ENCODE measurements around the gene NSG1. TPM values are rescaled to one million over a fixed set of nuclear protein-coding genes. Genes with fewer than 3 reads are reported as not detected.

The NSG1 gene
- total RNA-seq, 1 donor from 2014 or later: 1.0 TPM

GRCh38 chr4:4387531-4388310 is 819 bp downstream of the NSG1 start:
- peaks cover 0 to 20% (median 19%) of the 10 kb centered on the region in 3 donors for H3K4me1 ChIP-seq (ENCODE audit: control insufficient read depth in 3 of 3, insufficient read depth in 3 of 3, low read length in 3 of 3)
- peak overlapping the region in 2 of 3 donors; percentile 22 to 27 for H3K4me3 ChIP-seq (ENCODE audit: low read length in 3 of 3)

GRCh38 chr4:4388311-4388790 is 1.4 kb downstream of the NSG1 start:
- peaks cover 72 to 82% (median 77%) of the 10 kb centered on the region in 3 donors for H3K27me3 ChIP-seq (ENCODE audit: control insufficient read depth in 3 of 3, insufficient read depth in 3 of 3, low read length in 3 of 3)
- H3K9ac ChIP-seq (ENCODE audit: low read depth in 1 of 3, low read length in 3 of 3): no peak overlapping the region
- no peak overlapping the region for H3K27ac ChIP-seq (ENCODE audit: low read depth, low read length)
- no peaks in the 10 kb centered on the region for H3K36me3 ChIP-seq (ENCODE audit: control insufficient read depth in 3 of 3, insufficient read depth in 3 of 3, low read length in 3 of 3)
- H3K4me3 ChIP-seq (ENCODE audit: low read length in 3 of 3): no peak overlapping the region
- H3K9me3 ChIP-seq (ENCODE audit: control insufficient read depth in 3 of 3, low read length in 3 of 3): no peaks in the 10 kb centered on the region
- peaks cover 0 to 18% (median 16%) of the 10 kb centered on the region in 3 donors for H3K4me1 ChIP-seq (ENCODE audit: control insufficient read depth in 3 of 3, insufficient read depth in 3 of 3, low read length in 3 of 3)

More at GRCh38 chr4:4387531-4388310, 819 bp downstream of the NSG1 start:
- Histone ChIP-seq H3K9ac (ENCODE audit: low read depth in 1 of 3, low read length in 3 of 3) (no peak overlapping the region), H3K27me3 (ENCODE audit: control insufficient read depth in 3 of 3, insufficient read depth in 3 of 3, low read length in 3 of 3) (peaks cover 70 to 76% (median 74%) of the 10 kb centered on the region in 3 donors), H3K36me3 (ENCODE audit: control insufficient read depth in 3 of 3, insufficient read depth in 3 of 3, low read length in 3 of 3) (no peaks in the 10 kb centered on the region), H3K27ac (ENCODE audit: low read depth, low read length) (no peak overlapping the region), H3K9me3 (ENCODE audit: control insufficient read depth in 3 of 3, low read length in 3 of 3) (no peaks in the 10 kb centered on the region)

- peaks cover 0 to 15% (median 12%) of the 10 kb centered on the region in 3 donors for H3K4me1 ChIP-seq (ENCODE audit: control insufficient read depth in 3 of 3, insufficient read depth in 3 of 3, low read length in 3 of 3)
- H3K4me3 ChIP-seq (ENCODE audit: low read length in 3 of 3): no peak overlapping the region
- no peaks in the 10 kb centered on the region for H3K36me3 ChIP-seq (ENCODE audit: control insufficient read depth in 3 of 3, insufficient read depth in 3 of 3, low read length in 3 of 3)
- peaks cover 77 to 86% (median 83%) of the 10 kb centered on the region in 3 donors for H3K27me3 ChIP-seq (ENCODE audit: control insufficient read depth in 3 of 3, insufficient read depth in 3 of 3, low read length in 3 of 3)
- no peaks in the 10 kb centered on the region for H3K9me3 ChIP-seq (ENCODE audit: control insufficient read depth in 3 of 3, low read length in 3 of 3)
- H3K27ac ChIP-seq (ENCODE audit: low read depth, low read length): no peak overlapping the region
- no peak overlapping the region for H3K9ac ChIP-seq (ENCODE audit: low read depth in 1 of 3, low read length in 3 of 3)
These were observed 2.1 kb downstream of the NSG1 start for GRCh38 chr4:4388836-4389575.

- no peaks in the 10 kb centered on the region for H3K36me3 ChIP-seq (ENCODE audit: control insufficient read depth in 3 of 3, insufficient read depth in 3 of 3, low read length in 3 of 3)
- peaks cover 74 to 87% (median 84%) of the 10 kb centered on the region in 3 donors for H3K27me3 ChIP-seq (ENCODE audit: control insufficient read depth in 3 of 3, insufficient read depth in 3 of 3, low read length in 3 of 3)
- H3K4me3 ChIP-seq (ENCODE audit: low read length in 3 of 3): no peak overlapping the region
- H3K4me1 ChIP-seq (ENCODE audit: control insufficient read depth in 3 of 3, insufficient read depth in 3 of 3, low read length in 3 of 3): peaks cover 0 to 15% (median 12%) of the 10 kb centered on the region in 3 donors
- no peaks in the 10 kb centered on the region for H3K9me3 ChIP-seq (ENCODE audit: control insufficient read depth in 3 of 3, low read length in 3 of 3)
- no peak overlapping the region for H3K9ac ChIP-seq (ENCODE audit: low read depth in 1 of 3, low read length in 3 of 3)
- no peak overlapping the region for H3K27ac ChIP-seq (ENCODE audit: low read depth, low read length)
These were observed 3.1 kb downstream of the NSG1 start for GRCh38 chr4:4390046-4390445.

- Histone ChIP-seq H3K9ac (ENCODE audit: low read depth in 1 of 3, low read length in 3 of 3) (no peak overlapping the region), H3K9me3 (ENCODE audit: control insufficient read depth in 3 of 3, low read length in 3 of 3) (no peaks in the 10 kb centered on the region), H3K27ac (ENCODE audit: low read depth, low read length) (no peak overlapping the region), H3K27me3 (ENCODE audit: control insufficient read depth in 3 of 3, insufficient read depth in 3 of 3, low read length in 3 of 3) (peaks cover 74 to 90% (median 85%) of the 10 kb centered on the region in 3 donors), H3K4me3 (ENCODE audit: low read length in 3 of 3) (no peak overlapping the region), H3K36me3 (ENCODE audit: control insufficient read depth in 3 of 3, insufficient read depth in 3 of 3, low read length in 3 of 3) (no peaks in the 10 kb centered on the region), H3K4me1 (ENCODE audit: control insufficient read depth in 3 of 3, insufficient read depth in 3 of 3, low read length in 3 of 3) (peaks cover 0 to 15% (median 12%) of the 10 kb centered on the region in 3 donors)
These were observed 3.8 kb downstream of the NSG1 start for GRCh38 chr4:4390515-4391240.

- Histone ChIP-seq H3K4me3 (ENCODE audit: low read length in 3 of 3) (no peak overlapping the region), H3K9ac (ENCODE audit: low read depth in 1 of 3, low read length in 3 of 3) (no peak overlapping the region), H3K27me3 (ENCODE audit: control insufficient read depth in 3 of 3, insufficient read depth in 3 of 3, low read length in 3 of 3) (peaks cover 74 to 89% (median 86%) of the 10 kb centered on the region in 3 donors), H3K36me3 (ENCODE audit: control insufficient read depth in 3 of 3, insufficient read depth in 3 of 3, low read length in 3 of 3) (no peaks in the 10 kb centered on the region), H3K27ac (ENCODE audit: low read depth, low read length) (no peak overlapping the region), H3K9me3 (ENCODE audit: control insufficient read depth in 3 of 3, low read length in 3 of 3) (no peaks in the 10 kb centered on the region), H3K4me1 (ENCODE audit: control insufficient read depth in 3 of 3, insufficient read depth in 3 of 3, low read length in 3 of 3) (peaks cover 0 to 10% (median 8%) of the 10 kb centered on the region in 3 donors)
These were observed 5.0 kb downstream of the NSG1 start for GRCh38 chr4:4391866-4392265.

- Histone ChIP-seq H3K27me3 (ENCODE audit: control insufficient read depth in 3 of 3, insufficient read depth in 3 of 3, low read length in 3 of 3) (peaks cover 76 to 93% (median 85%) of the 10 kb centered on the region in 3 donors), H3K4me1 (ENCODE audit: control insufficient read depth in 3 of 3, insufficient read depth in 3 of 3, low read length in 3 of 3) (peaks cover 0 to 4% (median 4%) of the 10 kb centered on the region in 3 donors), H3K36me3 (ENCODE audit: control insufficient read depth in 3 of 3, insufficient read depth in 3 of 3, low read length in 3 of 3) (no peaks in the 10 kb centered on the region), H3K4me3 (ENCODE audit: low read length in 3 of 3) (no peak overlapping the region), H3K9ac (ENCODE audit: low read depth in 1 of 3, low read length in 3 of 3) (no peak overlapping the region), H3K9me3 (ENCODE audit: control insufficient read depth in 3 of 3, low read length in 3 of 3) (no peaks in the 10 kb centered on the region), H3K27ac (ENCODE audit: low read depth, low read length) (no peak overlapping the region)
These were observed 5.7 kb downstream of the NSG1 start for GRCh38 chr4:4392501-4393183.

GRCh38 chr4:4394644-4395043 is 7.7 kb downstream of the NSG1 start:
- no peak overlapping the region for H3K27ac ChIP-seq (ENCODE audit: low read depth, low read length)
- no peak overlapping the region for H3K9ac ChIP-seq (ENCODE audit: low read depth in 1 of 3, low read length in 3 of 3)
- H3K27me3 ChIP-seq (ENCODE audit: control insufficient read depth in 3 of 3, insufficient read depth in 3 of 3, low read length in 3 of 3): peaks cover 58 to 77% (median 67%) of the 10 kb centered on the region in 3 donors
- H3K36me3 ChIP-seq (ENCODE audit: control insufficient read depth in 3 of 3, insufficient read depth in 3 of 3, low read length in 3 of 3): no peaks in the 10 kb centered on the region
- H3K9me3 ChIP-seq (ENCODE audit: control insufficient read depth in 3 of 3, low read length in 3 of 3): no peaks in the 10 kb centered on the region
- no peak overlapping the region for H3K4me3 ChIP-seq (ENCODE audit: low read length in 3 of 3)
- H3K4me1 ChIP-seq (ENCODE audit: control insufficient read depth in 3 of 3, insufficient read depth in 3 of 3, low read length in 3 of 3): no peaks in the 10 kb centered on the region

GRCh38 chr4:4395371-4395770 is 8.5 kb downstream of the NSG1 start:
- H3K9ac ChIP-seq (ENCODE audit: low read depth in 1 of 3, low read length in 3 of 3): no peak overlapping the region
- no peaks in the 10 kb centered on the region for H3K4me1 ChIP-seq (ENCODE audit: control insufficient read depth in 3 of 3, insufficient read depth in 3 of 3, low read length in 3 of 3)
- H3K9me3 ChIP-seq (ENCODE audit: control insufficient read depth in 3 of 3, low read length in 3 of 3): no peaks in the 10 kb centered on the region
- H3K4me3 ChIP-seq (ENCODE audit: low read length in 3 of 3): no peak overlapping the region
- H3K27ac ChIP-seq (ENCODE audit: low read depth, low read length): no peak overlapping the region
- H3K27me3 ChIP-seq (ENCODE audit: control insufficient read depth in 3 of 3, insufficient read depth in 3 of 3, low read length in 3 of 3): peaks cover 51 to 69% (median 60%) of the 10 kb centered on the region in 3 donors
- no peaks in the 10 kb centered on the region for H3K36me3 ChIP-seq (ENCODE audit: control insufficient read depth in 3 of 3, insufficient read depth in 3 of 3, low read length in 3 of 3)

Measured in skeletal muscle tissue (tissue), 4 donors.